Activated CD4-positive, alpha-beta T cell treated with anti-CD3 and anti-CD28 coated beads, Interleukin-2, amount 50 U/mL, for 48 hours (primary cell): ENCODE data around the gene VSNL1.

Experiments used
- DNase-seq, 2 experiments: peaks; one replicate each; pipeline ENCODE4 v3.0.0-alpha.2; 2020

The VSNL1 gene

GRCh38 chr2:17648581-17648980, 108.1 kb downstream of the VSNL1 start:
- no peak for DNase-seq

GRCh38 chr2:17649026-17649425, 108.5 kb downstream of the VSNL1 start:
- DNase-seq: no peak

- DNase-seq: no peak
Observed at GRCh38 chr2:17652681-17653394, 112.3 kb downstream of the VSNL1 start.

GRCh38 chr2:17657759-17658158, 117.3 kb downstream of the VSNL1 start:
- DNase-seq: no peak

GRCh38 chr2:17658251-17658843, 117.9 kb downstream of the VSNL1 start:
- peak in 1 of 2 experiments; percentile 23 for DNase-seq

- DNase-seq: no peak
Observed at GRCh38 chr2:17660219-17660618, 119.7 kb downstream of the VSNL1 start.

GRCh38 chr2:17661460-17661859, 121.0 kb downstream of the VSNL1 start:
- DNase-seq: no peak

- no peak for DNase-seq
Observed at GRCh38 chr2:17662723-17663122, 122.2 kb downstream of the VSNL1 start.

GRCh38 chr2:17664534-17664933, 124.0 kb downstream of the VSNL1 start:
- DNase-seq: no peak

- DNase-seq: no peak
Observed at GRCh38 chr2:17667898-17668297, 127.4 kb downstream of the VSNL1 start.

- DNase-seq: no peak
Observed at GRCh38 chr2:17672583-17673317, 132.3 kb downstream of the VSNL1 start.

GRCh38 chr2:17674817-17675216, 134.3 kb downstream of the VSNL1 start:
- DNase-seq: no peak

- DNase-seq: no peak
Observed at GRCh38 chr2:17680119-17680518, 139.6 kb downstream of the VSNL1 start.

- DNase-seq: no peak
Observed at GRCh38 chr2:17682098-17682857, 141.8 kb downstream of the VSNL1 start.

GRCh38 chr2:17683981-17684380, 143.5 kb downstream of the VSNL1 start:
- DNase-seq: no peak

GRCh38 chr2:17688600-17688999, 148.1 kb downstream of the VSNL1 start:
- DNase-seq: no peak

- DNase-seq: no peak
Observed at GRCh38 chr2:17689010-17689409, 148.5 kb downstream of the VSNL1 start.

GRCh38 chr2:17690776-17691175, 150.3 kb downstream of the VSNL1 start:
- DNase-seq: no peak
